Activated naive CD4-positive, alpha-beta T cell treated with anti-CD3 and anti-CD28 coated beads, Interleukin-2, amount 10 ng/mL, durations not matched to agents 7 days and 5 days (primary cell): Measurements from ENCODE around the gene PRKN.

ENCODE experiments used
- CTCF ChIA-PET: fragments of 350-600 bp; sonication (Branson Sonifier 250); formaldehyde crosslinking; loops from one replicate; lab custom pipeline; 2021; ENCODE audit warnings: antibody characterized with exemption; lab: Charles Lee
- DNase-seq: peaks from one replicate; pipeline ENCODE4 v3.0.0-alpha.2; 2020
- H3K27ac Mint-ChIP-seq: one replicate; pipeline ENCODE4 v1.8.0; 2021; ENCODE audit warnings: mild to moderate bottlenecking, moderate library complexity, mixed read lengths
- H3K27me3 Mint-ChIP-seq: one replicate; pipeline ENCODE4 v1.8.0; 2021; ENCODE audit warnings: mild to moderate bottlenecking, mixed read lengths
- H3K36me3 Mint-ChIP-seq: one replicate; pipeline ENCODE4 v1.8.0; 2021; ENCODE audit warnings: mixed read lengths
- H3K4me1 Mint-ChIP-seq: one replicate; pipeline ENCODE4 v1.8.0; 2021; ENCODE audit warnings: mixed read lengths
- H3K4me3 Mint-ChIP-seq: one replicate; pipeline ENCODE4 v1.8.0; 2021; ENCODE audit warnings: mild to moderate bottlenecking, moderate library complexity, mixed read lengths
- H3K9me3 Mint-ChIP-seq: one replicate; pipeline ENCODE4 v1.8.0; 2021; ENCODE audit warnings: mixed read lengths

PRKN gene

GRCh38 chr6:162701551-162701950 is 26.0 kb downstream of the PRKN start:
- Mint-ChIP-seq H3K36me3 (no peaks in the 10 kb centered on the region), H3K4me3 (no peak overlapping the region), H3K27me3 (no peaks in the 10 kb centered on the region)

GRCh38 chr6:162700966-162701365 is 26.6 kb downstream of the PRKN start:
- H3K4me3 Mint-ChIP-seq, result no peak overlapping the region
- CTCF ChIA-PET, result no interaction called here
- no peaks in the 10 kb centered on the region for H3K9me3 Mint-ChIP-seq
- no peaks in the 10 kb centered on the region for H3K27me3 Mint-ChIP-seq
- DNase-seq, result no peak
- H3K27ac Mint-ChIP-seq, result no peak overlapping the region
- no peaks in the 10 kb centered on the region for H3K36me3 Mint-ChIP-seq
- no peaks in the 10 kb centered on the region for H3K4me1 Mint-ChIP-seq

More at GRCh38 chr6:162701551-162701950, 26.0 kb downstream of the PRKN start:
- Mint-ChIP-seq H3K4me1 (no peaks in the 10 kb centered on the region), H3K9me3 (no peaks in the 10 kb centered on the region), H3K27ac (no peak overlapping the region)
- no peak for DNase-seq
- CTCF ChIA-PET, result no interaction called here

- Mint-ChIP-seq H3K27ac (no peak overlapping the region), H3K4me1 (no peaks in the 10 kb centered on the region), H3K36me3 (no peaks in the 10 kb centered on the region), H3K9me3 (no peaks in the 10 kb centered on the region), H3K27me3 (no peaks in the 10 kb centered on the region), H3K4me3 (no peak overlapping the region)
- CTCF ChIA-PET, result no interaction called here
- no peak for DNase-seq
These were observed 27.6 kb downstream of the PRKN start for GRCh38 chr6:162699961-162700360.

GRCh38 chr6:162698440-162698839 is 29.1 kb downstream of the PRKN start:
- no peak for DNase-seq
- CTCF ChIA-PET, result no interaction called here
- H3K4me1 Mint-ChIP-seq, result no peaks in the 10 kb centered on the region
- H3K27me3 Mint-ChIP-seq, result no peaks in the 10 kb centered on the region
- no peaks in the 10 kb centered on the region for H3K9me3 Mint-ChIP-seq
- H3K4me3 Mint-ChIP-seq, result no peak overlapping the region
- no peaks in the 10 kb centered on the region for H3K36me3 Mint-ChIP-seq
- H3K27ac Mint-ChIP-seq, result no peak overlapping the region

GRCh38 chr6:162697872-162698403 is 29.6 kb downstream of the PRKN start:
- DNase-seq, result no peak
- CTCF ChIA-PET, result no interaction called here
- no peaks in the 10 kb centered on the region for H3K4me1 Mint-ChIP-seq
- H3K9me3 Mint-ChIP-seq, result no peaks in the 10 kb centered on the region
- H3K4me3 Mint-ChIP-seq, result no peak overlapping the region
- H3K27ac Mint-ChIP-seq, result no peak overlapping the region
- no peaks in the 10 kb centered on the region for H3K27me3 Mint-ChIP-seq
- no peaks in the 10 kb centered on the region for H3K36me3 Mint-ChIP-seq

- no peak overlapping the region for H3K4me3 Mint-ChIP-seq
- no peaks in the 10 kb centered on the region for H3K4me1 Mint-ChIP-seq
- no peaks in the 10 kb centered on the region for H3K36me3 Mint-ChIP-seq
- CTCF ChIA-PET, result no interaction called here
- no peak for DNase-seq
- H3K27ac Mint-ChIP-seq, result no peak overlapping the region
- no peaks in the 10 kb centered on the region for H3K9me3 Mint-ChIP-seq
- no peaks in the 10 kb centered on the region for H3K27me3 Mint-ChIP-seq
These were observed 37.4 kb downstream of the PRKN start for GRCh38 chr6:162690158-162690557.

- H3K27ac Mint-ChIP-seq, result no peak overlapping the region
- CTCF ChIA-PET, result no interaction called here
- H3K4me1 Mint-ChIP-seq, result no peaks in the 10 kb centered on the region
- no peaks in the 10 kb centered on the region for H3K36me3 Mint-ChIP-seq
- no peaks in the 10 kb centered on the region for H3K27me3 Mint-ChIP-seq
- H3K9me3 Mint-ChIP-seq, result no peaks in the 10 kb centered on the region
- no peak overlapping the region for H3K4me3 Mint-ChIP-seq
- no peak for DNase-seq
These were observed 38.7 kb downstream of the PRKN start for GRCh38 chr6:162688751-162689345.

- no peak overlapping the region for H3K27ac Mint-ChIP-seq
These were observed 42.0 kb downstream of the PRKN start for GRCh38 chr6:162685586-162685985.

GRCh38 chr6:162684961-162685360 is 42.6 kb downstream of the PRKN start:
- no peak for DNase-seq
- H3K36me3 Mint-ChIP-seq, result no peaks in the 10 kb centered on the region
- no peaks in the 10 kb centered on the region for H3K4me1 Mint-ChIP-seq
- no peaks in the 10 kb centered on the region for H3K9me3 Mint-ChIP-seq
- H3K4me3 Mint-ChIP-seq, result no peak overlapping the region
- CTCF ChIA-PET, result no interaction called here
- no peaks in the 10 kb centered on the region for H3K27me3 Mint-ChIP-seq
- no peak overlapping the region for H3K27ac Mint-ChIP-seq

More at GRCh38 chr6:162685586-162685985, 42.0 kb downstream of the PRKN start:
- no peak for DNase-seq
- Mint-ChIP-seq H3K9me3 (no peaks in the 10 kb centered on the region), H3K27me3 (no peaks in the 10 kb centered on the region), H3K36me3 (no peaks in the 10 kb centered on the region), H3K4me3 (no peak overlapping the region), H3K4me1 (no peaks in the 10 kb centered on the region)
- CTCF ChIA-PET, result no interaction called here

GRCh38 chr6:162684052-162684451 is 43.5 kb downstream of the PRKN start:
- no peak for DNase-seq
- Mint-ChIP-seq H3K9me3 (no peaks in the 10 kb centered on the region), H3K27ac (no peak overlapping the region), H3K36me3 (no peaks in the 10 kb centered on the region), H3K4me1 (no peaks in the 10 kb centered on the region), H3K4me3 (no peak overlapping the region), H3K27me3 (no peaks in the 10 kb centered on the region)
- CTCF ChIA-PET, result no interaction called here

- CTCF ChIA-PET, result no interaction called here
- H3K27me3 Mint-ChIP-seq, result no peaks in the 10 kb centered on the region
- H3K9me3 Mint-ChIP-seq, result no peaks in the 10 kb centered on the region
- no peaks in the 10 kb centered on the region for H3K36me3 Mint-ChIP-seq
- H3K27ac Mint-ChIP-seq, result no peak overlapping the region
- H3K4me1 Mint-ChIP-seq, result no peaks in the 10 kb centered on the region
- no peak for DNase-seq
- H3K4me3 Mint-ChIP-seq, result no peak overlapping the region
These were observed 44.4 kb downstream of the PRKN start for GRCh38 chr6:162683135-162683534.

GRCh38 chr6:162681447-162681846 is 46.1 kb downstream of the PRKN start:
- Mint-ChIP-seq H3K27me3 (no peaks in the 10 kb centered on the region), H3K27ac (no peak overlapping the region), H3K9me3 (no peaks in the 10 kb centered on the region), H3K4me3 (no peak overlapping the region), H3K4me1 (no peaks in the 10 kb centered on the region), H3K36me3 (no peaks in the 10 kb centered on the region)
- no peak for DNase-seq
- CTCF ChIA-PET, result no interaction called here

- Mint-ChIP-seq H3K4me3 (no peak overlapping the region), H3K4me1 (no peaks in the 10 kb centered on the region), H3K27ac (no peak overlapping the region), H3K9me3 (no peaks in the 10 kb centered on the region), H3K27me3 (no peaks in the 10 kb centered on the region), H3K36me3 (no peaks in the 10 kb centered on the region)
- no peak for DNase-seq
- CTCF ChIA-PET, result no interaction called here
These were observed 46.7 kb downstream of the PRKN start for GRCh38 chr6:162680871-162681270.

- no peak overlapping the region for H3K4me3 Mint-ChIP-seq
- CTCF ChIA-PET, result no interaction called here
- H3K27me3 Mint-ChIP-seq, result no peaks in the 10 kb centered on the region
- no peak for DNase-seq
- no peaks in the 10 kb centered on the region for H3K9me3 Mint-ChIP-seq
- H3K36me3 Mint-ChIP-seq, result no peaks in the 10 kb centered on the region
- H3K27ac Mint-ChIP-seq, result no peak overlapping the region
- no peaks in the 10 kb centered on the region for H3K4me1 Mint-ChIP-seq
These were observed 47.2 kb downstream of the PRKN start for GRCh38 chr6:162680367-162680766.

- no peaks in the 10 kb centered on the region for H3K9me3 Mint-ChIP-seq
These were observed 47.9 kb downstream of the PRKN start for GRCh38 chr6:162679681-162680080.

More at GRCh38 chr6:162679681-162680080, 47.9 kb downstream of the PRKN start:
- H3K4me3 Mint-ChIP-seq, result no peak overlapping the region
- no peaks in the 10 kb centered on the region for H3K36me3 Mint-ChIP-seq
- CTCF ChIA-PET, result no interaction called here
- no peak overlapping the region for H3K27ac Mint-ChIP-seq
- H3K27me3 Mint-ChIP-seq, result no peaks in the 10 kb centered on the region
- H3K4me1 Mint-ChIP-seq, result no peaks in the 10 kb centered on the region
- DNase-seq, result no peak
